ENCODE measurements around the gene CCL2. TPM values are rescaled to one million over a fixed set of nuclear protein-coding genes. Genes with fewer than 3 reads are reported as not detected.

Gene CCL2
- total RNA-seq, 5 donors from 2014 or later (not counting 1 experiment from before 2014, with no cell fraction given): 0.38 to 0.76 (median 0.60) TPM; not detected in 2

GRCh38 chr17:34265711-34266110 lies 10.6 kb downstream of the CCL2 start:
- no peaks in the 10 kb centered on the region for H3K4me1 ChIP-seq (ENCODE audit: control insufficient read depth in 1 of 2, extremely low read depth in 1 of 2, insufficient read depth in 2 of 2, low read length in 2 of 2)
- no peaks in the 10 kb centered on the region for H3K36me3 ChIP-seq (ENCODE audit: control insufficient read depth in 2 of 2, extremely low read depth in 1 of 2, insufficient read depth in 1 of 2, low read length in 1 of 2)
- no peak overlapping the region for H3K27ac Mint-ChIP-seq
- H3K4me3 ChIP-seq (ENCODE audit: control insufficient read depth in 1 of 2, extremely low read depth in 1 of 2, low read length in 1 of 2): no peak overlapping the region
- no peaks in the 10 kb centered on the region for H3K4me1 Mint-ChIP-seq
- H3K27me3 Mint-ChIP-seq: peaks cover 26 to 33% of the 10 kb centered on the region in 2 donors
- no peak overlapping the region for H3K27ac ChIP-seq (ENCODE audit: low read length)
- ChIA-PET POLR2A (no interaction called here), CTCF (no interaction called here)
- no peaks in the 10 kb centered on the region for H3K9me3 ChIP-seq
- H3K27me3 ChIP-seq (replicated peaks in 1 of 2; ENCODE audit: control insufficient read depth in 2 of 2, extremely low read depth in 1 of 2, insufficient read depth in 2 of 2, low read length in 1 of 2): peaks cover 0 to 8% of the 10 kb centered on the region in 2 experiments
- H3K4me3 Mint-ChIP-seq: no peak overlapping the region
- 13% methylated on average over 1 of the region's 3 CpGs for WGBS (ENCODE audit: insufficient coverage)
- DNase-seq: no peak
- ATAC-seq (replicated peaks in 1 of 4): no peak
- no peaks in the 10 kb centered on the region for H3K36me3 Mint-ChIP-seq
- no peaks in the 10 kb centered on the region for H3K9me3 Mint-ChIP-seq

GRCh38 chr17:34269969-34270368 lies 14.9 kb downstream of the CCL2 start, which contains the start of gene CCL7:
CCL7 (plus strand) TSS chr17:34270221; CDS start chr17:34270291, 70 bp downstream.
- CTCF ChIA-PET: no interaction called here
- Histone ChIP-seq H3K4me3 (ENCODE audit: control insufficient read depth in 1 of 2, extremely low read depth in 1 of 2, low read length in 1 of 2) (no peak within 1 kb of the TSS), H3K9me3 (no peaks in the 10 kb centered on the region), H3K27me3 (replicated peaks in 1 of 2; ENCODE audit: control insufficient read depth in 2 of 2, extremely low read depth in 1 of 2, insufficient read depth in 2 of 2, low read length in 1 of 2) (peaks cover 0 to 10% of the 10 kb centered on the region in 2 experiments), H3K4me1 (ENCODE audit: control insufficient read depth in 1 of 2, extremely low read depth in 1 of 2, insufficient read depth in 2 of 2, low read length in 2 of 2) (no peaks in the 10 kb centered on the region), H3K36me3 (ENCODE audit: control insufficient read depth in 2 of 2, extremely low read depth in 1 of 2, insufficient read depth in 1 of 2, low read length in 1 of 2) (no peaks in the 10 kb centered on the region), H3K27ac (ENCODE audit: low read length) (no peak within 1 kb of the TSS)
- H3K27me3 Mint-ChIP-seq: peaks cover 41 to 61% of the 10 kb centered on the region in 2 donors
- no peaks in the 10 kb centered on the region for H3K9me3 Mint-ChIP-seq
- no peaks in the 10 kb centered on the region for H3K36me3 Mint-ChIP-seq
- DNase-seq (no peak), ATAC-seq (replicated peaks in 1 of 4) (no peak)
- no peak within 1 kb of the TSS for H3K27ac Mint-ChIP-seq
- 0% methylated on average over 1 of the region's 1 CpG for WGBS (ENCODE audit: insufficient coverage)
- POLR2A ChIA-PET: no interaction called here
- H3K4me1 Mint-ChIP-seq: no peaks in the 10 kb centered on the region
- no peak within 1 kb of the TSS for H3K4me3 Mint-ChIP-seq

- DNase-seq (no peak), ATAC-seq (replicated peaks in 1 of 4) (no peak)
- Histone ChIP-seq H3K36me3 (ENCODE audit: control insufficient read depth in 2 of 2, extremely low read depth in 1 of 2, insufficient read depth in 1 of 2, low read length in 1 of 2) (no peaks in the 10 kb centered on the region), H3K9me3 (no peaks in the 10 kb centered on the region), H3K27me3 (replicated peaks in 1 of 2; ENCODE audit: control insufficient read depth in 2 of 2, extremely low read depth in 1 of 2, insufficient read depth in 2 of 2, low read length in 1 of 2) (peaks cover 0 to 10% of the 10 kb centered on the region in 2 experiments), H3K4me1 (ENCODE audit: control insufficient read depth in 1 of 2, extremely low read depth in 1 of 2, insufficient read depth in 2 of 2, low read length in 2 of 2) (no peaks in the 10 kb centered on the region), H3K27ac (ENCODE audit: low read length) (no peak overlapping the region), H3K4me3 (ENCODE audit: control insufficient read depth in 1 of 2, extremely low read depth in 1 of 2, low read length in 1 of 2) (no peak overlapping the region)
- peaks cover 0 to 4% (median 0%) of the 10 kb centered on the region in 3 donors for H3K9me3 Mint-ChIP-seq
- no peak overlapping the region for H3K27ac Mint-ChIP-seq
- WGBS (ENCODE audit: insufficient coverage): no CpG with 5 or more reads among the region's 1 CpG
- ChIA-PET CTCF (no interaction called here), POLR2A (no interaction called here)
- peaks cover 54 to 61% of the 10 kb centered on the region in 2 donors for H3K27me3 Mint-ChIP-seq
- no peaks in the 10 kb centered on the region for H3K4me1 Mint-ChIP-seq
- no peak overlapping the region for H3K4me3 Mint-ChIP-seq
- H3K36me3 Mint-ChIP-seq: no peaks in the 10 kb centered on the region
These were observed 20.8 kb downstream of the CCL2 start for GRCh38 chr17:34275881-34276280.

- ChIA-PET POLR2A (no interaction called here), CTCF (no interaction called here)
- Histone ChIP-seq H3K4me3 (ENCODE audit: control insufficient read depth in 1 of 2, extremely low read depth in 1 of 2, low read length in 1 of 2) (no peak overlapping the region), H3K27ac (ENCODE audit: low read length) (no peak overlapping the region), H3K27me3 (replicated peaks in 1 of 2; ENCODE audit: control insufficient read depth in 2 of 2, extremely low read depth in 1 of 2, insufficient read depth in 2 of 2, low read length in 1 of 2) (peaks cover 0 to 10% of the 10 kb centered on the region in 2 experiments), H3K9me3 (no peaks in the 10 kb centered on the region), H3K36me3 (ENCODE audit: control insufficient read depth in 2 of 2, extremely low read depth in 1 of 2, insufficient read depth in 1 of 2, low read length in 1 of 2) (no peaks in the 10 kb centered on the region), H3K4me1 (ENCODE audit: control insufficient read depth in 1 of 2, extremely low read depth in 1 of 2, insufficient read depth in 2 of 2, low read length in 2 of 2) (no peaks in the 10 kb centered on the region)
- no peak overlapping the region for H3K4me3 Mint-ChIP-seq
- H3K27ac Mint-ChIP-seq: no peak overlapping the region
- WGBS (ENCODE audit: insufficient coverage): 60% methylated on average over 2 of the region's 4 CpGs
- DNase-seq (no peak), ATAC-seq (replicated peaks in 1 of 4) (no peak)
- H3K9me3 Mint-ChIP-seq: peaks cover 0 to 4% (median 0%) of the 10 kb centered on the region in 3 donors
- no peaks in the 10 kb centered on the region for H3K36me3 Mint-ChIP-seq
- peaks cover 50 to 55% of the 10 kb centered on the region in 2 donors for H3K27me3 Mint-ChIP-seq
- no peaks in the 10 kb centered on the region for H3K4me1 Mint-ChIP-seq
These were observed 21.7 kb downstream of the CCL2 start for GRCh38 chr17:34276826-34277225.

- H3K27ac ChIP-seq (ENCODE audit: low read length): no peak overlapping the region
- H3K4me1 Mint-ChIP-seq: no peaks in the 10 kb centered on the region
- no peak for DNase-seq
- no peaks in the 10 kb centered on the region for H3K36me3 Mint-ChIP-seq
- H3K36me3 ChIP-seq (ENCODE audit: control insufficient read depth in 2 of 2, extremely low read depth in 1 of 2, insufficient read depth in 1 of 2, low read length in 1 of 2): no peaks in the 10 kb centered on the region
- POLR2A ChIA-PET: no interaction called here
- CTCF ChIA-PET: no interaction called here
- no peak overlapping the region for H3K4me3 Mint-ChIP-seq
- H3K4me3 ChIP-seq (ENCODE audit: control insufficient read depth in 1 of 2, extremely low read depth in 1 of 2, low read length in 1 of 2): no peak overlapping the region
- H3K27me3 Mint-ChIP-seq: peaks cover 15 to 33% of the 10 kb centered on the region in 2 donors
- H3K9me3 Mint-ChIP-seq: no peaks in the 10 kb centered on the region
- WGBS (ENCODE audit: insufficient coverage): 100% methylated on average over 2 of the region's 6 CpGs
- H3K27me3 ChIP-seq (replicated peaks in 1 of 2; ENCODE audit: control insufficient read depth in 2 of 2, extremely low read depth in 1 of 2, insufficient read depth in 2 of 2, low read length in 1 of 2): peaks cover 0 to 4% of the 10 kb centered on the region in 2 experiments
- H3K9me3 ChIP-seq: no peaks in the 10 kb centered on the region
- no peak for ATAC-seq (replicated peaks in 1 of 4)
- H3K27ac Mint-ChIP-seq: no peak overlapping the region
- H3K4me1 ChIP-seq (ENCODE audit: control insufficient read depth in 1 of 2, extremely low read depth in 1 of 2, insufficient read depth in 2 of 2, low read length in 2 of 2): no peaks in the 10 kb centered on the region
These were observed 28.5 kb downstream of the CCL2 start for GRCh38 chr17:34283571-34283970.

GRCh38 chr17:34285286-34285792 lies 30.3 kb downstream of the CCL2 start, which contains the start of gene CCL11:
CCL11 (plus strand) TSS chr17:34285742; CDS start chr17:34285809, 67 bp downstream.
- 83% methylated on average over 4 of the region's 4 CpGs for WGBS (ENCODE audit: insufficient coverage)
- H3K4me3 Mint-ChIP-seq: no peak within 1 kb of the TSS
- no peak for DNase-seq
- H3K27me3 Mint-ChIP-seq: peaks cover 13 to 30% of the 10 kb centered on the region in 2 donors
- Histone ChIP-seq H3K27me3 (replicated peaks in 1 of 2; ENCODE audit: control insufficient read depth in 2 of 2, extremely low read depth in 1 of 2, insufficient read depth in 2 of 2, low read length in 1 of 2) (peaks cover 0 to 4% of the 10 kb centered on the region in 2 experiments), H3K4me1 (ENCODE audit: control insufficient read depth in 1 of 2, extremely low read depth in 1 of 2, insufficient read depth in 2 of 2, low read length in 2 of 2) (no peaks in the 10 kb centered on the region), H3K36me3 (ENCODE audit: control insufficient read depth in 2 of 2, extremely low read depth in 1 of 2, insufficient read depth in 1 of 2, low read length in 1 of 2) (no peaks in the 10 kb centered on the region), H3K4me3 (ENCODE audit: control insufficient read depth in 1 of 2, extremely low read depth in 1 of 2, low read length in 1 of 2) (no peak within 1 kb of the TSS), H3K27ac (ENCODE audit: low read length) (no peak within 1 kb of the TSS), H3K9me3 (no peaks in the 10 kb centered on the region)
- H3K36me3 Mint-ChIP-seq: no peaks in the 10 kb centered on the region
- ChIA-PET POLR2A (no interaction called here), CTCF (no interaction called here)
- H3K4me1 Mint-ChIP-seq: no peaks in the 10 kb centered on the region
- H3K9me3 Mint-ChIP-seq: no peaks in the 10 kb centered on the region
- no peak within 1 kb of the TSS for H3K27ac Mint-ChIP-seq
- ATAC-seq (replicated peaks in 1 of 4): no peak

- CTCF ChIA-PET: no interaction called here
- H3K27me3 Mint-ChIP-seq: peaks cover 13 to 18% of the 10 kb centered on the region in 2 donors
- no CpG with 5 or more reads among the region's 2 CpGs for WGBS (ENCODE audit: insufficient coverage)
These were observed 32.8 kb downstream of the CCL2 start for GRCh38 chr17:34287875-34288274.

More at GRCh38 chr17:34287875-34288274, 32.8 kb downstream of the CCL2 start:
- Histone ChIP-seq H3K27me3 (replicated peaks in 1 of 2; ENCODE audit: control insufficient read depth in 2 of 2, extremely low read depth in 1 of 2, insufficient read depth in 2 of 2, low read length in 1 of 2) (peaks cover 0 to 4% of the 10 kb centered on the region in 2 experiments), H3K27ac (ENCODE audit: low read length) (no peak overlapping the region), H3K4me3 (ENCODE audit: control insufficient read depth in 1 of 2, extremely low read depth in 1 of 2, low read length in 1 of 2) (no peak overlapping the region), H3K4me1 (ENCODE audit: control insufficient read depth in 1 of 2, extremely low read depth in 1 of 2, insufficient read depth in 2 of 2, low read length in 2 of 2) (no peaks in the 10 kb centered on the region), H3K36me3 (ENCODE audit: control insufficient read depth in 2 of 2, extremely low read depth in 1 of 2, insufficient read depth in 1 of 2, low read length in 1 of 2) (no peaks in the 10 kb centered on the region), H3K9me3 (no peaks in the 10 kb centered on the region)
- H3K27ac Mint-ChIP-seq: no peak overlapping the region
- H3K36me3 Mint-ChIP-seq: no peaks in the 10 kb centered on the region
- H3K4me3 Mint-ChIP-seq: no peak overlapping the region
- POLR2A ChIA-PET: no interaction called here
- ATAC-seq (replicated peaks in 1 of 4) (no peak), DNase-seq (no peak)
- no peaks in the 10 kb centered on the region for H3K9me3 Mint-ChIP-seq
- H3K4me1 Mint-ChIP-seq: no peaks in the 10 kb centered on the region
